OCI-LY7 (cell line): ENCODE results near the gene ZBTB40.

ENCODE experiments used
- CTCF ChIP-seq: fragments of 200-600 bp; sonication (generic); conservative IDR thresholded peaks from 2 replicates; pipeline ENCODE4 v1.5.1; 2014; ENCODE audit warnings: mild to moderate bottlenecking, antibody characterized with exemption, low read length, moderate library complexity, mixed read lengths
- EZH2phosphoT487 ChIP-seq: fragments of 200-600 bp; sonication (generic); IDR thresholded peaks from 2 replicates; pipeline ENCODE4 v1.6.1; 2018; ENCODE audit warnings: low read depth, borderline replicate concordance, mild to moderate bottlenecking, mixed run types, antibody characterized with exemption, low read length, moderate library complexity, mixed read lengths

GRCh38 chr1:22553991-22554522, 102.4 kb downstream of the ZBTB40 start:
- TF ChIP-seq CTCF, result no peak
- no peak for TF ChIP-seq EZH2phosphoT487
